A549 treated with RU486 at 1 μM for 4 hours (cell line): ENCODE measurements around the gene FAU. TPM values are rescaled to one million over a fixed set of nuclear protein-coding genes. Genes with fewer than 3 reads are reported as not detected.

Source experiments
- total RNA-seq: library from RNA; stranded (reverse); fragments of 200-300 nt; extraction: Qiagen RNA extraction; gene quantifications from 5 replicates; pipeline ENCODE4 v1.2.3, GENCODE V29; 2022; ENCODE audit warnings: low read depth

The FAU gene
- total RNA-seq, result 832 to 1,047 TPM (median 993 TPM) in 5 replicates

GRCh38 chr11:65121865-65122696, at the start of gene FAU, which contains the start of gene MRPL49:
FAU (minus strand) TSS chr11:65122134; CDS start chr11:65121813, 321 bp downstream.
MRPL49 (plus strand) TSS chr11:65122321; CDS start chr11:65122347, 26 bp downstream.

DNA sequence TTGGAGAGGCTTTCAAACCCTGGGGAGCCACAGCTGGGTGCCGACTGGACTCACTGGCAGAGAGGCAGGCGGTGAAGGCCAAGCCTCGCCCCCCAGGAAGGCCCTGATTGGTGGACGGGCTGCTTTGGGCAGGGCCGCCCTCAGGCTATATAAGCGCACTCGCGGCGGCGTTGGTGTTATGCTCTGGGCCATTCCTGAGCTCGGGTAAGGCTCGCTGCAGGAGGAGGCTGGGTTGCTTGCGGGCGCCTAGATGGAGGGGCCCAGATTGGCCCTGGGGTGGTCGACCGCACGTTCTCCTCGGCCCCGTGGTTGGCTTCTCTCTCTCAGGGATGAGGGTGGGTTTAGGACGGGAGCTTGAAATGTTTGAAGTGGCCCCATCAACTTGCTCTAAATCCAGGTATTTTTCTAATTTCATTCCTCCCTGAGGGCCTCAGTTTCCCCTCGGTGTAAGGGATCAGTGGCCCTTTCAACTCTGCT, 48.2 kb upstream of the FAU start, which contains the start of gene SPDYC:
SPDYC (plus strand) TSS at position 176 of the 477 bp plus-strand sequence. CDS start 1,125 bp downstream, outside the sequence.

DNA sequence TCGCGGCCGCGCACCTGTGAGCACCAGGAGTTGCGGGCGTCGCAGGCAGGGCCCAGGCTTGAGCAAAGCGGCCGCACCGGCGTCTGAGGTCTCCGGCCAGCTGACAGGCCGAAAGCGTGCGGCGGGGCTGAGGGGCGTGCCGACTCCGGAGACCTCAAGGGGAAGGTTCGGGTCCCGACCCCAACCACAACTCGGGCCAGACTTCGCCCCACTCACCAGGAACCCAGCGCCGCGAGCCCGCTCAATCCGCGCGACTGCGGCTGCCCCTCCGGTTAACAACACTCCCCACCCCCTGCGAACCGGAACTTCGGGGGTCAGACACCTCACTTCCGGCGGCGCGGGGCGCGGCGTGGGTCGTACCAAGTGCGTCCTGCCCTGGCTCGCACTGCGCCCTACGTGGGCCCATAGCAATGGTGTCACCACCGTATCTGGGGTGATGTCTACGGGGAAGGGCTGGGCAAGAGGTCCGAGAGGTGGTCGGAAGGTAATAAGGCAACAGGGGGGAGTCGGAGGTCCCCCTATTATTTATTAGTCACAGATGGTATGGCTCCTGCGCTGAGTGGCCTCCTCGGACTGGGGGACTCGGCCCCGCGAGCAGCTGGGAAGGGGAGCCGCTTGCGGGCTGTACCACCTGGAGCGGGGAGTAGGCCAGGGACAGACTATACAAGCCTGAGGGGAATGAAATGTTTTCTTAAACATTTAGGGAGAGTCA, 12.5 kb upstream of the FAU start, which contains the start of gene SYVN1:
SYVN1 (minus strand) TSS at position 280 of the 712 bp plus-strand sequence. CDS start 918 bp downstream, outside the sequence.

GRCh38 chr11:65117206-65118096, 4.5 kb downstream of the FAU start, which contains the start of gene ZNHIT2:
ZNHIT2 (minus strand) TSS chr11:65117701; CDS start chr11:65117653, 48 bp downstream.

GRCh38 chr11:65111744-65112545, 10.0 kb downstream of the FAU start, which contains the start of gene TM7SF2:
TM7SF2 (plus strand) TSS chr11:65111872; CDS start chr11:65112016, 144 bp downstream.

GRCh38 chr11:65095974-65096806, 25.7 kb downstream of the FAU start, which contains the start of gene VPS51:
VPS51 (plus strand) TSS chr11:65096214; CDS start chr11:65096251, 37 bp downstream.

GRCh38 chr11:65083834-65084597, 37.9 kb downstream of the FAU start, which contains the start of the genes CDCA5 and ZFPL1:
CDCA5 (minus strand) TSS chr11:65084040; CDS start chr11:65083978, 62 bp downstream.
ZFPL1 (plus strand) TSS chr11:65084222; CDS start chr11:65084699, 477 bp downstream.

Other genes with a start within 250 kb of the FAU start
- 105 to 137 TPM (median 131 TPM) in 5 replicates for gene EHD1, start 243.5 kb downstream of the FAU start, total RNA-seq
- gene ATG2A, start 204.9 kb downstream of the FAU start, total RNA-seq, result 13.4 to 25.2 TPM (median 22.4 TPM) in 5 replicates
- gene PPP2R5B, start 197.4 kb downstream of the FAU start, total RNA-seq, result 4.3 to 5.9 TPM (median 4.6 TPM) in 5 replicates
- gene GPHA2, start 186.2 kb downstream of the FAU start, total RNA-seq, result not detected in 5 replicates
- gene MAJIN, start 150.0 kb downstream of the FAU start, total RNA-seq, result not detected in 5 replicates
- gene BATF2, start 125.2 kb downstream of the FAU start, total RNA-seq, result 0.71 to 1.2 TPM (median 0.86 TPM) in 5 replicates
- 168 to 199 TPM (median 191 TPM) in 5 replicates for gene ARL2, start 108.0 kb downstream of the FAU start, total RNA-seq
- 18.6 to 23.3 TPM (median 21.8 TPM) in 5 replicates for gene SNX15, start 94.7 kb downstream of the FAU start, total RNA-seq
- 35.9 to 63.7 TPM (median 56.6 TPM) in 5 replicates for gene SAC3D1, start 80.9 kb downstream of the FAU start, total RNA-seq
- not detected in 5 replicates for gene NAALADL1, start 63.6 kb downstream of the FAU start, total RNA-seq
- gene CDCA5, start 38.1 kb downstream of the FAU start, total RNA-seq, result 56.3 to 71.6 TPM (median 66.3 TPM) in 5 replicates
- 29.8 to 38.6 TPM (median 32.9 TPM) in 5 replicates for gene ZFPL1, start 37.9 kb downstream of the FAU start, total RNA-seq
- 51.9 to 62.4 TPM (median 53.8 TPM) in 5 replicates for gene VPS51, start 25.9 kb downstream of the FAU start, total RNA-seq
- gene TM7SF2, start 10.3 kb downstream of the FAU start, total RNA-seq, result 5.2 to 8.7 TPM (median 6.5 TPM) in 5 replicates
- 13.4 to 26.8 TPM (median 23.3 TPM) in 5 replicates for gene ZNHIT2, start 4.4 kb downstream of the FAU start, total RNA-seq
- 66.5 to 79.9 TPM (median 72.3 TPM) in 5 replicates for gene MRPL49, start 187 bp upstream of the FAU start, total RNA-seq
- gene SYVN1, start 12.4 kb upstream of the FAU start, total RNA-seq, result 27.8 to 43.7 TPM (median 41.1 TPM) in 5 replicates
- not detected in 5 replicates for gene SPDYC, start 48.1 kb upstream of the FAU start, total RNA-seq
- gene CAPN1, start 59.8 kb upstream of the FAU start, total RNA-seq, result 90.5 to 114 TPM (median 104 TPM) in 5 replicates
- gene POLA2, start 139.8 kb upstream of the FAU start, total RNA-seq, result 13.0 to 21.6 TPM (median 16.9 TPM) in 5 replicates
- gene CDC42EP2, start 192.7 kb upstream of the FAU start, total RNA-seq, result 12.9 to 17.9 TPM (median 15.8 TPM) in 5 replicates
- 38.9 to 41.1 TPM (median 39.0 TPM) in 5 replicates for gene DPF2, start 211.7 kb upstream of the FAU start, total RNA-seq
- 0.58 to 1.2 TPM (median 0.86 TPM) in 5 replicates for gene TIGD3, start 232.6 kb upstream of the FAU start, total RNA-seq